ENCODE results near the gene ASAH2B. TPM values are rescaled to one million over a fixed set of nuclear protein-coding genes. Genes with fewer than 3 reads are reported as not detected.

ASAH2B gene
- total RNA-seq, 4 donors from 2014 or later: 0.32 to 1.5 (median 1.1) TPM

- in situ Hi-C loops (cut with MboI; ENCODE audit: low sequenced_read_pairs in 4 of 4): no loop called here
These were observed 59.9 kb downstream of the ASAH2B start for GRCh38 chr10:50799595-50799994.

GRCh38 chr10:50805981-50806622 lies 66.4 kb downstream of the ASAH2B start:
- no peaks in the 10 kb centered on the region for H3K9me3 ChIP-seq
- in situ Hi-C loops (cut with MboI; ENCODE audit: low sequenced_read_pairs in 4 of 4): no loop called here

More at GRCh38 chr10:50799595-50799994, 59.9 kb downstream of the ASAH2B start:
- no peaks in the 10 kb centered on the region for H3K36me3 ChIP-seq
- H3K9me3 ChIP-seq: no peaks in the 10 kb centered on the region
- DNase-seq (no peak), ATAC-seq (no peak)
- no peaks in the 10 kb centered on the region for H3K27me3 ChIP-seq
- H3K4me1 ChIP-seq: no peaks in the 10 kb centered on the region
- TF ChIP-seq CTCF (IDR thresholded peaks at IDR 0.05 in 4 of 5, conservative IDR thresholded peaks at IDR 0.05 in 1 of 5) (no peak), POLR2A (IDR thresholded peaks at IDR 0.05) (no peak)
- intact Hi-C loops (cut with DNase I; ENCODE audit: low total_unique reads): no loop called here
- no peak overlapping the region for H3K4me3 ChIP-seq
- no peak overlapping the region for H3K27ac ChIP-seq

GRCh38 chr10:50807851-50808776 lies 68.4 kb downstream of the ASAH2B start:
- no peak overlapping the region for H3K27ac ChIP-seq
- no peaks in the 10 kb centered on the region for H3K9me3 ChIP-seq
- DNase-seq: no peak
- no peaks in the 10 kb centered on the region for H3K36me3 ChIP-seq
- in situ Hi-C loops (cut with MboI; ENCODE audit: low sequenced_read_pairs in 4 of 4): no loop called here
- no peak overlapping the region for H3K4me3 ChIP-seq
- TF ChIP-seq POLR2A (IDR thresholded peaks at IDR 0.05) (no peak), CTCF (IDR thresholded peaks at IDR 0.05 in 4 of 5, conservative IDR thresholded peaks at IDR 0.05 in 1 of 5) (no peak)
- intact Hi-C loops (cut with DNase I; ENCODE audit: low total_unique reads): no loop called here
- ATAC-seq: no peak
- H3K4me1 ChIP-seq: no peaks in the 10 kb centered on the region
- H3K27me3 ChIP-seq: no peaks in the 10 kb centered on the region

More at GRCh38 chr10:50805981-50806622, 66.4 kb downstream of the ASAH2B start:
- intact Hi-C loops (cut with DNase I; ENCODE audit: low total_unique reads): no loop called here
- TF ChIP-seq POLR2A (IDR thresholded peaks at IDR 0.05) (no peak), CTCF (IDR thresholded peaks at IDR 0.05 in 4 of 5, conservative IDR thresholded peaks at IDR 0.05 in 1 of 5) (no peak)
- DNase-seq (no peak), ATAC-seq (no peak)
- H3K27me3 ChIP-seq: no peaks in the 10 kb centered on the region
- H3K4me1 ChIP-seq: no peaks in the 10 kb centered on the region
- H3K27ac ChIP-seq: no peak overlapping the region
- H3K4me3 ChIP-seq: no peak overlapping the region
- no peaks in the 10 kb centered on the region for H3K36me3 ChIP-seq

Other genes with a start within 250 kb of the ASAH2B start
- gene SGMS1, start 116.0 kb upstream of the ASAH2B start, total RNA-seq: 10 to 100 TPM; 17.6 to 30.7 (median 25.0) TPM
- gene A1CF, start 145.7 kb downstream of the ASAH2B start, total RNA-seq: under 1 TPM in 3 of 4 donors, not detected in 1; 0.20 to 0.36 (median 0.31) TPM

Measured in gastrocnemius medialis (tissue), 4 donors.